GF-D8 (cell line): ENCODE results near the gene IMPDH1.
A peak's percentile ranks its signal among the peaks of the same experiment; 100 is the strongest.

Experiments used
- DNase-seq: peaks from one replicate; lab custom pipeline; 2025; lab: John Stamatoyannopoulos, UW

The IMPDH1 gene

GRCh38 chr7:128360359-128360678 is 49.5 kb downstream of the IMPDH1 start:
- no peak for DNase-seq

- DNase-seq = no peak
These were observed 49.8 kb downstream of the IMPDH1 start for GRCh38 chr7:128359939-128360338.

- no peak for DNase-seq
These were observed 50.4 kb downstream of the IMPDH1 start for GRCh38 chr7:128359336-128359735.

GRCh38 chr7:128358233-128358632 is 51.5 kb downstream of the IMPDH1 start:
- DNase-seq = peak; percentile 80

- no peak for DNase-seq
These were observed 52.6 kb downstream of the IMPDH1 start for GRCh38 chr7:128357217-128357613.

- no peak for DNase-seq
These were observed 53.1 kb downstream of the IMPDH1 start for GRCh38 chr7:128356546-128357216.

DNA sequence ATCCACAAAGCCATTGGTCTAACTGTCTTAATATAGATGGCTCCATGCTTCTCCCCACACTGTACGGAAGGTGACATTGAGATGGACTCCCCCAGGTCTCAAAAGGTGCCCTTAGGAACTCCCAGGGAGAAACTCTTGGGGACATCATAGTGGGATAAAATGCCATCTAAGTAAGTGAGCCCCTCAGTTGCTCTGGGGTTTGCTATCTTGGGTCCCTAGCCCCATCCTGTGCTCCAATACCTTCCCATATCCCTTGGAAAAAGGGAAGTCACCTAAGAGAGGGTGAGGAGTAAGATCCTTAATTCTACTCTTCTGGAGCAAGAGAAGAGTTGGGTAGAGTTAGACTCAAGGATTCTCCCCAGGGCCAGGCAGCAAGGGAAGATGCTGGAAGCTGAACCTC is 56.2 kb downstream of the IMPDH1 start:
- DNase-seq = no peak

GRCh38 chr7:128353189-128353588 is 56.6 kb downstream of the IMPDH1 start:
- no peak for DNase-seq

DNA sequence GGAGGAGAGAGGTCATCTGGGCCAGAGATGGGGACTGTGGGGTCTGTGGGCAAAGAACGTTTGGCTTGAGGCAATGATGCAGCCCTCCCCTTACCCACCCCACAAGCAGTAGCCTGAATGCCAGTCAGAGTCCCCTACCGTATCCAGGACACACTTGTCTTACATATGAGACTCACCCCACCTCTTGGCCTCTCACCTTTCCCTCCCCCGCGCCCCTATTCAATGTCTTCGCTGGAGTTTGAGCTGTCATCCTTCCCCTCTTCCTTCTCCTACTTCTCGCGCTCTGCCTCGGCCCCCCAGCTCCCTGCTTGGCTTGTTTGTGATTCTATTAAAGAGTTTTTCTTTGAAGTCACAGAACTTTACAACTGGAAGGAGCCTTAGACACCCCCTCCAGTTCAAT is 57.1 kb downstream of the IMPDH1 start:
- DNase-seq = no peak

GRCh38 chr7:128352153-128352537 is 57.6 kb downstream of the IMPDH1 start:
- DNase-seq = no peak

DNA sequence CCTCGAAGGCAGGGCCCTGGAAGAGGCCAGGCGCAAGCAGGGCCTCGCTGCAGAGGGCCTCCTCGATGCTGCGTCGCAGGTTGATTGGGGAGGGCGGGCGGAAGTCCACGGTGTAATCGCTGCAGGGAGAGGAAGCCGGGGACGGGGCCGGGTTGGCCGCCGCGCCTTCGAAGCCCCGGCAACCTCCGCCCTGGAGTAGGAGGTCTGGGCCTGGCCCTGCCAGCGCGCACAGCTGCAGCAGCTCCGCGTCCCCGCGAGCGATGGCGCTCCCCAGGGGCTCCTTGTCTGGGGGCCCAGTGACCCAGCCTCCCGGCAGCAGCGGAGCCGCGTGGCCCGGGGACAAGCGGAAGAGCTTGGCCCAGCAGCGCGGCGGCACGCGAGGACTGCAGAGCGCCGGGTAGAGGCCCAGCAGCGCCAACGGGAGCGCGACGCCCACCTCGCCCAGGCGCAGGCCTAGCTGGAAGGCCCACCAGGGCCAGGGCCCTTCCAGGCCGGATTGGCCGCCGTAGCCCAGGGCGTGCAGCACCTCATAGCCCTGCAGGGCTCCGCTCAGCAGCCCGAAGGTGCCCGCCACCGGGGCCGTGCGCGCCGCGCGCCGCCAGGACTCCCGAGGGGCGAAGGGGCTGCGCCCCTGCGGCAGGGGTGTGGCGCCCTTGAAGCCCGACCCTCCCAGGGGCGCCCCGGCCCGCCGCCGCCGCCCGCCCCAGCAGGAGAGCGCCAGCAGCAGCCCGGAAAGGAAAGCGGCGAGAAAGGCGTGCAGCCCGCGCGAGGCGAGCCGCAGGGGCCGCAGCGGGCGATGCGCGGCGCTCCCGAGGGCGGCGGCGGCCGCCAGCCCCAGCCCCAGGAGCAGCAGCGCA is 58.3 kb downstream of the IMPDH1 start:
- DNase-seq = no peak

- DNase-seq = no peak
These were observed 59.0 kb downstream of the IMPDH1 start for GRCh38 chr7:128350708-128351295.

DNA sequence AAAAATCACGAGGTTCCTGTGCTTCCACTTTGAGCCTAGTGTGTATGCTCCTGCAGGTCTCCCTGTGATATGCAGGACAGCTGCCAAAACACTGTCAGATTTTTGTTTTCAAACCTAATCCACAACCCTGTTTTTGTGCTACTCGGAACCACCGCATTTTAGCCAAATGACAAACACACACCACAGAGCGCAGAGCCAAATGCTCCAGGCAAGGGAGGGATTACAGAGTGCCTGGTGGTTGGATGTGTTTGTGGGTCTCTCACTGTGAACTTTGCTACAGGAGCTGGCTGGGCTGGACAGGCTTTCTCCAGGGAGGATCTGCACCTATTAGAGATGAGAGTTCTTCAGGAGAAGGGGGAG is 60.3 kb downstream of the IMPDH1 start:
- no peak for DNase-seq

DNA sequence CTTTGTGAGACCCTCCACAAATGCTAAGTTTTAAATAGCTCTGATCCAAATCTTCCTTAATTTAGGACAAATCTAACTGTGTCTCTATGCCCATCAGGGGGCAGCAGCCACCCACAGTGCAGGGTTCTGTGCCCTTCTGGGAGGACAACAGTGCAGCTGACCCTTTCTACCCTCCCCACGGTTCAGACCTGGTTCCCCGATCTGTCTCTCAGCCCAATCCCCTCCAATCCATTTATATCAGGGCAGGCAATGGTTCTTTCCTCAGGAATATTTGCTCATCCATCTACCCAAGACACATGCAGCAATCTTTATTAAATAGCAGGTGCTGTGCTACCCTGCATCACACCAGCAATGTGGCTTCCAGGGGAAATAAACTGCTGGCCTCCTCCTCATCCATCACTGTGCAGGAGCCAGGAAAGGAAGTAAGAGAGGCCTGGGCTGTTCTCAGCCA is 62.1 kb downstream of the IMPDH1 start:
- no peak for DNase-seq

DNA sequence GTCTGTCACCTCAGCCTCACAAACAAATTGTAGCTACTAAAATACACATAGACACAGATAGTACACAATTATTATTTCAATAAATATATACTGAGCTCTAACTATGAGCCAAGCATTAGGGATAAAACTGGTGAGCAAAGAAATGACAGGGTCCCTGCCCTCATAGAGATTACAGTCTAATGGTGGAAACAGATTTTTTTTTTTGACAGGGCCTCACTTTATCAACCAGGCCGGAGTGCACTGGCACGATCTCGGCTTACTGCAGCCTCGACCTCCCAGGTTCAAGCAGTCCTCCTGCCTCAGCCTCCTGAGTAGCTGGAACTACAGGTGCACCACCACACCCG is 65.4 kb downstream of the IMPDH1 start:
- DNase-seq = no peak

- DNase-seq = peak; percentile 70
These were observed 66.0 kb downstream of the IMPDH1 start, which contains the start of gene RBM28 for GRCh38 chr7:128343554-128344430. RBM28 (minus strand) TSS chr7:128343908; CDS start chr7:128343793, 115 bp downstream.
